GM15510 (cell line): ENCODE measurements around the gene NDUFC1.

Experiments
- POLR2A ChIP-seq: IDR thresholded peaks from 3 replicates; pipeline ENCODE4 v1.6.1; 2011; ENCODE audit warnings: borderline replicate concordance; ENCODE audit not compliant: insufficient read length; ENCODE audit errors: extremely low read depth

Gene NDUFC1

DNA sequence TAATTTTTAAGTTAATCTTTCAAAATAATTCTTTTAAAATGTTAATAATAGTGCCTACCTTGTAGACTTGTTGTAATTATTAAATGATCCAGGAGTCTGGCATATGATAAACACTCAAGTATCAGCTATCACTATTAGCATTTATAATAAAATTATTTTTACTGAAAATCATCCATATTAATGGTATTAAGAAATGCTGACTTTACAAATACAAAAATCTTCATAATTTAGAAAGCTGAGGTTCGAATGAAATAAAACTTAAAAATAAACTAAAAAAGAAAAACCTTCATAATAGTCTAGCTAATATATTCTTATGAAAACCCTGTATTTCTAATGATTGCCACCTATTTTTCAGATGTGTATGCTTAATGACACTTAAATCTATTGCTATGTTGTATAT, 27.5 kb downstream of the NDUFC1 start:
- TF ChIP-seq POLR2A, result no peak

DNA sequence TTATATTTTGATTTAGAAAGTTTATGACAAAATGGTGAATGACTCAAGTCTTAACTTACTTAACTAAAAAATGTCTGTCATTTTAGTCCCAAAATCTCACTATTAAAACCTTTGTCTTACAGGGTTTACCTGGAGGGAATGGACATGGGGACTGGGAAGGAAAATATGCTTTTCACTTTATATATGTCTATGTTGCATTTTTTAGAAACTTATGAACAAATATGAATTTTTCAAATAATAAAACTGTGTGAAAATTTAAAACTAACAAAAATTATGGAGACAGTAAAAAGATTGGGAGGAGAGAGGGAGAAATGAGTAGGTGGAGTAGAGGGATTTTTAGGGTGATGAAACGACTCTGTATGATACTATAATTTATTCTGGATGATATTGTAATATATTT, 28.4 kb downstream of the NDUFC1 start:
- no peak for TF ChIP-seq POLR2A

DNA sequence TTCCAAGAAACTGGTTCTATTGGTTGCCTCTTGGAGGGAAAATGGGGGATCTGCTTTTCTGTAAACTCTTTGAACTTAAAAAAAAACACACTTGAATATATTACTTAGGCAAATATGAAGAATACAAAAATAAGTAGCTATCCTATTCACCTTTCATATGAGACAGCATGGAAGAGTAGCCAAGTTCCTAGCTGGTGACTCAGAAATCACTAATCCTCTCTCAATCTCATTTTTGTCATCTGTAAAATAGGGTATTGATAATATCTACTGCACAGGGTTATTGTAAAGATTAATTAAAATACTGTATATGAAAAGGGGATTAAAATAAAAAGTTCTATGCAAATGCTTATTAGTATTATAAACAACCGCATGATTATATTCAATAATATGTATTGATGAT, 35.0 kb downstream of the NDUFC1 start:
- TF ChIP-seq POLR2A, result no peak

DNA sequence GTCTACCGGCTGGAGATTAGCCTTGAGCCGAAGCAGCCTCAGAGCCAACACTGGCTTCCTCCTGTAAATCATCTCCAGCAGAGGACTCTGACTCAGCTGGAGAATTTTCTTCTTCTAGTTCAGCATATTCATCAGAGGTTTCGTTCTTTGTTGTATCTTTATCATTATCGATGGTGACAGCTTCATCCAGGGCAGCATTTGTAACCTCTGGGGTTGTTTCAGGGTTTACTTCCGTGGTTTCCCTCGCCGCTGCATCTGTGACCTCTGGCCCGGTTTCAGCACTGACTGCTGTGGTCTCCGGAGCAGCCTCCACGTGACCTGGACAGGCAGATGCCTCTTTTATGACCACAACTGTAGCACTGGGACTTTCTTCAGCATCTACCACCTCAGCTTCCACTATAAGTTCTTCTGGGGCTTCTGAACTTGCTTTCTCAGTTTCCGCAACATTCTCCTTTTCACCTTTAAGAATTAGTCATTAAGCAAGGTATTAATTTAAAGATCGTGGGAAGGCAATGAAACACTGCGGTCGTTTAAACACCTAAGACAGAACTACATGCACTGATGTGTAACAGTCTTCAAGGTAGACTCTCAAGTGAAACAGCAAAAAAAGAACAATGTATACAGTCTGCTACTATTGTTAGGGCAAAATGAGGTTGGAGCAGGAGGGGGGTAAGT, 35.6 kb downstream of the NDUFC1 start:
- no peak for TF ChIP-seq POLR2A

DNA sequence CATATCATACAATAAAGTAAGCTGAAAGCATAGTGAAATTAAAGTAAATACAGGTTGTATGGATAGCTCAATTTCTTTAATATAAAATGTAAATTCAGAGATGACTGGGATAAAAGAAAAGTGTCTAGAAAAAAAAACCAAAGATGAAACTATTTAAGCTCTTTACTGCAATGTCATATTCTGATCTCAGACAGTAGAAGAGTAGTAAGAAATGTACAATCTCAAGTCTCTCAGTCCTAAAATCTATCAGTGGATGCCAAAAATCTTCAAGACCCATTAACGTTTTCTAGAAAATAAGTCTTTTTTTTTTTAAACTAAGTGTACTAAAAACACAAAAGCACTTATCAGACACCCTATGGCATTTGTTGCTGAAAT, 36.1 kb downstream of the NDUFC1 start:
- no peak for TF ChIP-seq POLR2A

DNA sequence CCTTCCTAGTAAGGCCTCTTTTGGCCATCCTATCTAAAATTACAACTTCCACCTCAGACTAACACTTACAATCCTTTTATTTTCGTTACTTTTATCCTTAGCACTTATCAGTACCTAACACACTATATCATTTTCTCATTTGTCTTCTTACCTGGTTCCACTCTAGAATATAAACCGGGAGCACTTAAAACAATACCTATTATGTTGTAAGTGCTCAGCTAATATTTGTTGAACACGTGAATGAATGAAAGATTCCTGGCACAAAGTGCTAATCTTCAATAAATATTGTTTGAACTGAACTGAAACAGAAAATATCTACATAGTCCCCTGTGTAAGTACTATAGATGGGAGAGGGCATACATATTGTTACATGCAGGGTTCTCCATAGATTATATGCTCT, 36.6 kb downstream of the NDUFC1 start:
- TF ChIP-seq POLR2A, result no peak

DNA sequence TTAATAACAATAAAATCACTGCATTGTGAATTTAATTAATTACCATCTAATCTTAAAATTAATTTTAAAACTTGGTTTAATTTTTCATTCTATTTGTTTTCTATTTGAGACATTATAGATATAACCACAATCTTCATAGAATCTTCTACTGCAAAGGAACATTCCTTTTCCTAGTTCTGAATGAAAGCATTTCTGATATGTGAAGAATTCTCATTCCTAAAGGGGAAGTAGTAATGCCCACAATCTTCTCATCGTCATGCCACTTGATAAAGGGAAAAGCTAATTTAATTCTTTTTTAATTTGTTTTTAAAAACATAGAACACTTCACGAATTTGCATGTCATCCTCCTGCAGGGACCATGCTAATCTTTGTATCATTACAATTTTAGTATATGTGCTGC, 45.9 kb downstream of the NDUFC1 start:
- no peak for TF ChIP-seq POLR2A

DNA sequence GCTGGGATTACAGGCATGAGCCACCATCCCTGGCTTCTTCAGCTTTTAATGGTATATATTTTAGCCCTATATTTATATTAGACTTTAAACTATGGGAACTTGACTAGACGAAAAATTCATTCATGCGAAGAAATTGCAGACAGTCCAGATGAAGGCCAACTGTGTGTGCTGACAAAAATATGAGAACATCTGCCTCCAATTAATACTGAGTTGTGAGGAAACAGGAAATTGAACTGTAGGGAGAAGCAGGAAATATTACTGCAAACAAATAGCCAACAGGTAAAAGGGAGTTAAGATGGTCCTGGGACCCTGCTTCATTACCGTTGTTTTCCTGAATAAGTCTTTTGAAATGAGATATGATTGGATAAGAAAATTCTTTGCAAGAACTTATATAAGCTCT, 48.6 kb downstream of the NDUFC1 start:
- no peak for TF ChIP-seq POLR2A

DNA sequence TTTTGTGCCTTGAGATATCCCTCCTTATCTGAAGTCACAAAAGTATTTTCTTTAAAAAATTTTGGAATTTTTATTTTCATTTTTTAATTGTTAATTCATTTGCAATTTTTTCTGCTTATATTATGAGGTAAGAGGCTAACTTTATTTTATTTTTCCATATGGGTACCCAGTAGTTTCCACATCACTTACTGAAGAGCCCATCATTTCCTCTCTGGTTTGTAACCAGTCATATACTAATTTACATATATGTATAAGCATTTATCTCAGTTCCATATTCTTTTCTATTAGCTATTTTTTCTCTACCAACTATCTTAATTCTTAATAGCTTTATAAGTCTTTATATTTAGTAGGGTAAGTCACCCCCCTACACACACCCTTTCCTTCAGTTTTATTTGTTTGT, 49.2 kb downstream of the NDUFC1 start:
- TF ChIP-seq POLR2A, result no peak

DNA sequence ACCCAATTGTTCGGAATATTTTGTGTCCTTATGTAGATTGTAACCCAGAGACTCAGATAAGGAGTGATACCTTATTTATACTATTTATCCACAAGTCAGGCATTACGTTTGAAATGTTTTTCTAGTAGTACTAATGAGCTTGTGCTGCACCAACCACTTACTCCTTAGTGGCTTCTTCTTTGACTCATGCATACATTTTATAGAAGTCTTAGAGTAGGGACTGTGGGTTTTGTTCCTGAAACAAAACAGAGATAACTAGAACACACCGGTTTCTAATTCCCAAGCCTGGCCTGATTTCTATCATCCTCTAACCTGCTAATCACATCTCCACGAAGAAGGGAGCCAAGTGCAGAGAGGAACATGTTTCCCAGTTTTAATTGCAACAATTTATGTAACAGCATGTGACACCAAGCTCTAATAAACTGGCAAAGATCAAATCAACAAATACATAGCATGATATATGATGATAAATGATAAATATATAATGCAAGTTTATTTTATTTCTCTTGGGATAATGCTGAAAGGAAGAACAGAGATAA, 54.5 kb downstream of the NDUFC1 start:
- TF ChIP-seq POLR2A, result no peak

DNA sequence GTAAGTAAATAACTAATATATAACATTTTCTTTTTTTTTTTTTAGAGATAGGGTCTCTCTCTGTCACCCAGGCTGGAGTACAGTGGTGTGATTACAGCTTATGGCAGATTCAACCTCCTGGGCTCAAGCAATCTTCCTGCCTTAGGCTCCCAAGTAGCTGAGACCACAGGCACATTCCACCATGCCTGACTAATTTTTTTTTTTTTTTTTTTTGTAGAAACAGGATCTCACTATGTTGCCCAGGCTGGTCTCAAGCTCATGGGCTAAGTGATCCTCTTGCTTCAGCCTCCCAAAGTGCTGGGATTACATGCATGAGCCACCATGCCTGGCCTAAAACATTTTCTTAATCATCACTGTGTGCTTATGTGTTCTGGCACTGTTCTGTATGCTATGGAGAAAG, 55.0 kb downstream of the NDUFC1 start:
- no peak for TF ChIP-seq POLR2A

DNA sequence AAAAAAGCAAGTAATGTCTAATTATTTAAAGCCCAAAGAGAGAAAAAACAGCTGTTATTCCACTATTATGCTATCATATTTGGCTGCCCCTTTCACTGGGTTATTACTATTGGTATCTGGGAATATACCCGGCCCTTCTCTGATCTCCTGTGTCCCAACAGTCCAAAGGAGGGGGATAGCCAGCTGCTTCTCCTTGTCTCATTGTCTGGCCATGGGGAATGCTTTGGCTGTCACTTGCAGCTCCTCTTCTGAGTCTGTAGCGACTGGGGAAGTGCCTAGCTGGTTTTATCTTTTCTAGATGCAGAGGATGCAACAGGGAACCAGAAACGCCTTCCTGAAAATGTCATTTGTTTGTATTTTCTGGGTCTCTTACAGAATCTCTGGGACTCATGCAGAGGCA, 56.1 kb downstream of the NDUFC1 start:
- TF ChIP-seq POLR2A, result no peak

DNA sequence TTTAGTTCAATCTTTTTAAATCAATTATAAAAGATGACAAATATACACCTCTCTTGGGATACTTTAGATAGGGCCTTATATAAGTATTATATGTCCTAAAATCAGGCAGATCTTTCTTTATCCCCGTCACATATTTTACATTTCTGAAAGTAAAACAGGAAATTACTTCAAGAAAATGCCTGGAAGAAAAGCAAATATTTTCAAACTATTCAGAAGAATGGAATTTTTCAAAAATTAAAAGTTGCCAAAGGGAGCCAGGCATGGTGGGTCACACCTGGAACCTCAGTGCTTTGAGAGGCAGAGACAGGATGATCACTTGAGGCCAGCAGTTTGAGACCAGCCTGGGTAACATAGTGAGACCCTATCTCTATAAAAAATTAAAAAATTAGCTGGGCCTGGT, 56.7 kb downstream of the NDUFC1 start:
- TF ChIP-seq POLR2A, result no peak

DNA sequence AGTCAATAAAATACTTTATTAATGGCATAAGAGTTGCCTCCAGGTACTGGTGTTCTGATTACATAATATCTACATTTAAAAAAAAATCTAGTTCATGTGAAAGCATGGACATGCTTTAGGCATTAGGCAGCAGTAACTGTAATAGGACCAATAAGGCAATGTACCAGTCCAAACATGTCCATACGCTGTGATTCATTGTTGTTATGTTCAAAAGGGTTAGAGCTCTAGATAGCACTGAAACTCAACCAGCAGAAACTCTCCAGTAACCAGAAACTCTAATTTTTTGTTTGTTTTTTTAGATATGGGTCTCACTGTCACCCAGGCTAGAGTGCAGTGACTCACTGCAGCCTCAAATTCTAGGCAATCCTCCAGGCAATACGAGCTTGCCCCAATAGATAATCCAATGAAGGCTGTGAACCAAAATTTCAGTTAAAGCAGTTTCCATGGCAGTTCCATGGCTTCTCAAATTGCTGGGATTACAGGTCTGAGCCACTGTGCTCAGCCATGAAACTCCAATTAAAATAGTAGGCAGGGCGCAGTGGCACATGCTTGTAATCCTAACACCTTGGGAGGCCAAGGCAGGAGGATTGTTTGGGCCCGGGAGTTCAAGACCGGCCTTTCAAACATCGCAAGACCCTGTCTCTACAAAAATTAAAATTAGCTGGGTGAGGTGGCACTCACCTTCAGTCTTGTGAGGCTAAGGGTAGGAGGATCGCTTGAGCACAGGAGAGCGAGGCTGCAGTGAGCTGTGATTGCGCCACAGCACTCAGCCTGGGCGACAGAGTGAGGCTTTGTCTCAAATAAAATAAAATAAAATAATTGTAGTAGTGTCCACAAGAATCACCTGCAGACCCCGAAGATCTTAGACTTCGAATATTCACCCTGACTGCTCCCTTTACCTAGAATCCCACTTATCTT, 58.6 kb downstream of the NDUFC1 start:
- TF ChIP-seq POLR2A, result no peak

DNA sequence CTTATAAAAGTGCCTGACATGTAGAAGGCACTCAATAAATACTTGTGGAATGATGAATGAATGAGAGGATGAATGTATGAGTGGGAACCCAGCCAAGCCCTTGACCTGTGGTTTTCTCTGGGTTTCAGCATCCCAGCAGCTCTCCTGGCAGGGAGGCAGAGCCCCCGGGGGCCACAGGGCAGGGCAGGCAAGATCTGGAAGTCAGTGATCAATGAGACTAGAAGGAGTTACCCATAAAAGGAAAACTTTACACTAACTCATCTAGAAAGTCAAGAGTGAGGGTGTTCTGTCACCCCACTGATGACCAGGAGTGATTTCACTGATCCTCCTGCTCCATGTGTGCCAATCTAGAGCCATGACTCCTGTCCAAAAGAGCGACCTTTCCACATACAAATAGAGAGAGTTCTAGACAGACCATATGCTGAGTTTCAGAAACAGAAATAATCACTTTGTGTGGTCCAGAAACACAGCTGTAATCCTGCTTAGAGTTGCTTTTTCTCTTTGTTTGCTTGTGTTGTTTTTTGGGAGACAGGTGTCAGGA, 59.7 kb downstream of the NDUFC1 start:
- TF ChIP-seq POLR2A, result no peak
